RWPE1 (cell line): Measurements from ENCODE around the gene HSPA9.

ENCODE experiments used
- CTCF ChIA-PET: fragments of 350-600 bp; sonication (Branson Sonifier 250); formaldehyde crosslinking; extraction: SDS; loops from one replicate; lab custom pipeline; 2021; lab: Yijun Ruan, JAX
- POLR2A ChIA-PET: fragments of 400-600 bp; formaldehyde crosslinking; extraction: SDS; loops from one replicate; lab custom pipeline; 2020; ENCODE audit warnings: antibody characterized with exemption; ENCODE audit not compliant: low non-redundant PET; lab: Yijun Ruan, JAX
- DNase-seq: peaks from one replicate; pipeline ENCODE4 v3.0.0; 2012; ENCODE audit warnings: low spot score
- H3K27ac ChIP-seq: fragments of 450-650 bp; 2 replicates; pipeline ENCODE4 v1.5.1; 2017
- TF ChIP-seq, protein P1 (sequence below): fragments of 450-650 bp; conservative IDR thresholded peaks from 2 replicates; pipeline ENCODE4 v1.5.1; 2017; ENCODE audit warnings: low read depth, mild to moderate bottlenecking

Gene HSPA9

DNA sequence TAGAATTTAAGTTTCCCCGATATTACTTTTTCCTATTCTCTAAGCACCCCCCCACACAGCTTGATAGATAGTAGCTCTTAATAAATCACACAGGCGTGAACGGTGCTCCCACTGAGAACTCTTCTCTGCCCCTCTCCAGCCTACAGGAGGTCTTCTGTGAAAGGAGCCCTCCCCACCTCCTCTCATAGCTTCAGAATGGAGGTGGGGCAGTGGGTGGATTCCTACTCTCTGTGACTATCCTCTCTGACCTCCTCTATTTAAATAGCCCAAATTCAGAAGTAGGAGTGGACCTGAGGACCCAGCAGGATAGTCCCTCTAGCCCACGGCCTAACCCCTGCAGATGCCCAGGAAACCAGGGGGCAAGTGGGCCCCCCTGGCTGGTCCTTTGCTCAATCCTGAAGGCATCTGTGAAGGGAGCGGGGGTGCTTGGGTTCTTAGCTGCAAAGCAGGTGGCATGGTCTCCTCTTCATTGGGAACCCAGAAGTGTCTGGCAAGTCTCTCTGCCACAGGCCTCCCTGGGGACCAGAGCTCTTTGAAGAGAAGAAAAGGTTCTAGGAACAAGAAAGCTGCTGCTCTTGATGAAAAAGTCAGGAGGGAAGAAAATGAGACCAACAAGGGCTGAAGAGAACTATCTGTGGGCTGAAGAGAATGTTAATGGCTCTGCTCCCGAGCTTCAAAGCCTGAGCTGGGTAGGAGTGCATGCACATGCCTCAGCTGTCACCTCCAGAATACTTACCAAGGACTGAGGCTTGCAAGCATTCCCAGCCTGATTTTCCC lies 21.1 kb upstream of the HSPA9 start:
- POLR2A ChIA-PET, result no interaction called here

DNA sequence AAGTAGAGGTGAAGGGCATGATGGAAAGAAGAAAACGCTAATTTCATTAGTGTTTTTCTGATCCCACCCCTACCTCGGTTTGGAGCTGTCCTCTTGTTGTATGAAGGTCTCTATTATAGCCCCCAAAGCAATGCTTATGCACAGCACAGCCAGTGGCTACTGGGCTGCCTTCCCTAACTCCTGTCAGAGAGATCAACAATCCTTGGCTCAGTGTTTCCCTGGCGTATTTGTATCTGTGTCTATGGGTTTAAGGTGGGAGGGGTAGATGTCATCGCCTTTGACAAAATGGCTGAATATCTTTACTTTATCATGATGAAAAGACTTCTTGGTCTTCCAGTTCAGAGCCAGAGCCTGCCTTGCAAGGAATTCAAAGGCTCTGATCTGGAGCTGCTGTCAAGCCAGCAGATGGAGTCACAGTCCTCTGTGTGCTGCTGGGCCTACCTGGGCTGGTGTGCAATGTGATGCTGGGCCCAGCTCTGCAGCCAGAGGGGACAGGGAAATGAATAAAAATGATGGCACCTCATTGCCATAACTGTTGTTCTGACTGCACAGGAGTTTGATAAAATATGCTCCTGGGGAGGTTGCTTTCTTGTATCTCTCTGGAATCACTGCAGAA lies 20.1 kb upstream of the HSPA9 start:
- no peak overlapping the region for H3K27ac ChIP-seq
- TF ChIP-seq, protein P1, sequence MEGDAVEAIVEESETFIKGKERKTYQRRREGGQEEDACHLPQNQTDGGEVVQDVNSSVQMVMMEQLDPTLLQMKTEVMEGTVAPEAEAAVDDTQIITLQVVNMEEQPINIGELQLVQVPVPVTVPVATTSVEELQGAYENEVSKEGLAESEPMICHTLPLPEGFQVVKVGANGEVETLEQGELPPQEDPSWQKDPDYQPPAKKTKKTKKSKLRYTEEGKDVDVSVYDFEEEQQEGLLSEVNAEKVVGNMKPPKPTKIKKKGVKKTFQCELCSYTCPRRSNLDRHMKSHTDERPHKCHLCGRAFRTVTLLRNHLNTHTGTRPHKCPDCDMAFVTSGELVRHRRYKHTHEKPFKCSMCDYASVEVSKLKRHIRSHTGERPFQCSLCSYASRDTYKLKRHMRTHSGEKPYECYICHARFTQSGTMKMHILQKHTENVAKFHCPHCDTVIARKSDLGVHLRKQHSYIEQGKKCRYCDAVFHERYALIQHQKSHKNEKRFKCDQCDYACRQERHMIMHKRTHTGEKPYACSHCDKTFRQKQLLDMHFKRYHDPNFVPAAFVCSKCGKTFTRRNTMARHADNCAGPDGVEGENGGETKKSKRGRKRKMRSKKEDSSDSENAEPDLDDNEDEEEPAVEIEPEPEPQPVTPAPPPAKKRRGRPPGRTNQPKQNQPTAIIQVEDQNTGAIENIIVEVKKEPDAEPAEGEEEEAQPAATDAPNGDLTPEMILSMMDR, result no peak
- no peak for DNase-seq
- ChIA-PET CTCF (interaction anchor here (0.6 to 1.3 kb wide), 11 partner anchors 9 to 668 kb away, joined by 3 to 5 read pairs (median 4); no protein-coding TSS in a partner anchor), POLR2A (no interaction called here)

More for the DNA sequence above, 21.1 kb upstream of the HSPA9 start:
- H3K27ac ChIP-seq, result no peak overlapping the region
- TF ChIP-seq, protein P1, result no peak
- CTCF ChIA-PET, result interaction anchor here (0.7 to 1.3 kb wide), 5 partner anchors 9 to 667 kb away, joined by 3 to 5 read pairs (median 4); no protein-coding TSS in a partner anchor
- no peak for DNase-seq

DNA sequence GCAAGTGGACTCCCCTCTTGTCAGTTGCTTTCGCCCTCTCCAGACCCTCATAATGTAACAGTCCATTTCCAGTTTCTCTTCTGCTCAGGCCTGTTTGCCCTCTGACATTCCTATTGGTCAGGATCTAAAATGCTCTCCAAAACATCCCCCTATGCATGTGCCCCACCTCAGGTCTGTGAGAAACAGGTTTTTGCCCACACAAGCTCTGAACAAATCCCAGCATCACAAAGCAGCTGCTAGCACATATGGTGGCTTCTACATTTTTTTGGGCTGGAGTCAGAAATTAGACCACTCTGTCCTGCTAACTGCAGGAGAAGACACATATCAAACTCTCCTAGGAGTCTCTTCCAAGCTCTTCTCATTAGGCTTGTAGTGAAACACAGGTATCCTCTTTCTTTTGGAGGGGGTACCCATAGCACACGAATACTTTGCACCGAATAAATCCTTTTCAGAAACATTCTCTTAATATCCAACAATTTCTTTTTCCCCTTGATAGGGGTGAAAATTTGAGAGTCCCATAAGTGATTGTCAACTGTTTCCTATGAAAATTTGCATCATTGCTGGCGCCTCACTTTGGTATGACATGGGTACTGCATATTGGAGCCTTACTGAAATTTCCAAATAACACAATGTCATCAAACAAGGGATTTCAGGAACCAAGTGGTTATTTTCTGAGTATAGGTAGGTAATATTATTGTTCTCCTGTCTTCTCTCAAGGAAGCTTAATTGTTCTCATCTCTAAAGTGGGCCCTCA lies 19.3 kb upstream of the HSPA9 start:
- ChIA-PET POLR2A (no interaction called here), CTCF (interaction anchor here (0.7 to 1.1 kb wide), 7 partner anchors 8 to 423 kb away, joined by 3 to 5 read pairs (median 4); no protein-coding TSS in a partner anchor)
- no peak for DNase-seq
- TF ChIP-seq, protein P1, result no peak
- no peak overlapping the region for H3K27ac ChIP-seq

DNA sequence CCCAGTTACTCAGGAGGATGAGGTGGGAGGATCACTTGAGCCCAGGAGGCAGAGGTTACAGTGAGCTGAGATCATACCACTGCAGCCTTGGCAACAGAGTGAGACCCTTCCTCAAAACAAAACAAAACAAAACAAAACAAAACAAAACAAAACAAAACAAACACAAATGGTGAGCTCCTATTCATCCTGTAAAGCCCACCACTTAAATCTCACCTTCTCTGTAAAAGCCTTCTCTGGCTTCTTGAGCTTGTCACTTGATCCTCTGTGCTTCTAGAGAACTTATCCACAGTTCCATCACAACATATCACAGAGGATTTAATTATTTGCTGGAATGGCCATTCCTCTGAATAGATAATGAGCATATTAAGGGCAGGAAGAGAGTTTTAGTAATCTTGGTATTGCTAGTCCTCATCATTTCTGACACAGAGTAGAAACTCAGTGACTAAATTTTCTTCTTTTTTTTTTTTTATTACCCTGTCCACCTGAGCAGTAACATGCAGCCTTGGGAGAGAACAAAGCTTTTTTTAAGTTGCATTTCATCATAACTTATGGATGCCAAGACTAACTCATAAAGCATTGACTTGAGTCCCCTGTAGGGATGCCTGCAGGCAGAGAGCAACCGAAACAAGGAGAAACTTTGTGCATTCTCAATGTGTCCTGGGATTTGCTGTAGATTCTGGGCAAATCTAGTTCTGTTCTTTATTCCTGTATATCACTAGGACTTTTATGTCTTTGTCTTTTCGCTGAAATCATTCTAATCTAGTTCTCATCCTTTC lies 13.0 kb upstream of the HSPA9 start:
- no peak overlapping the region for H3K27ac ChIP-seq
- TF ChIP-seq, protein P1, result no peak
- no peak for DNase-seq
- ChIA-PET POLR2A (no interaction called here), CTCF (interaction anchor here (0.6 to 0.7 kb wide), 3 partner anchors 9 to 624 kb away, joined by 3 to 7 read pairs (median 4); no protein-coding TSS in a partner anchor)

DNA sequence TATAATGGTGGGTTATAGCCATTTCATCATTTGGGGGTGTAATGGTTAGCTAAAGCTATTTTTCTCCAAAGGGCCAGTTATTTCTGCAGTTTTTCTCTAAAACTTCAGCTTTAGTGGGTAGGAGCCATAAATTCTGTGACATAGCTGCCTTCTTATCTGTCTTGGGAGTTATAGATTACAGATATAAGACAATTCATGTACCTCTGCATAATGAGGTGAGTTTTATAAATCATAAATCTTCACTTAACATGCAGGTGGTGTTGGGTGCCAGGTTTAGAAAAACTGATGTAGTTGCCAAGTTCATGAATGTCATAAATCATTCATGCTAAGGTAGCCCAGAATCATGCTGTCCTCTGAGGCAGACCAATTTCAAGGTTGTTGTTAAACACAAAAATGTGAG lies 10.0 kb upstream of the HSPA9 start:
- ChIA-PET POLR2A (no interaction called here), CTCF (interaction anchor here (0.9 kb wide), 1 partner anchor 58 kb away, joined by 3 read pairs; no protein-coding TSS in a partner anchor)
- H3K27ac ChIP-seq, result no peak overlapping the region
- no peak for DNase-seq
- TF ChIP-seq, protein P1, result no peak
